NOMO-1 treated with dmso at 0.1 percent for 144 hours (cell line): Measurements from ENCODE around the gene PITX3.

Experiments used
- DNase-seq: peaks from one replicate; lab custom pipeline; 2025; ENCODE audit not compliant: unreplicated experiment; lab: John Stamatoyannopoulos, UW

The PITX3 gene

GRCh38 chr10:102241444-102242117, at the start of gene PITX3:
TSS of gene PITX3 (minus strand) at chr10:102241512. CDS start at chr10:102232080, 9,432 bp downstream.
- peak; percentile 63 for DNase-seq

GRCh38 chr10:102289840-102290239, 48.5 kb upstream of the PITX3 start:
- DNase-seq = no peak

- no peak for DNase-seq
These were observed 48.0 kb upstream of the PITX3 start for GRCh38 chr10:102289356-102289755.

- no peak for DNase-seq
These were observed 46.7 kb upstream of the PITX3 start for GRCh38 chr10:102287991-102288390.

- no peak for DNase-seq
These were observed 46.2 kb upstream of the PITX3 start for GRCh38 chr10:102287538-102287937.

GRCh38 chr10:102286216-102286615, 44.9 kb upstream of the PITX3 start:
- no peak for DNase-seq

- DNase-seq = no peak
These were observed 43.8 kb upstream of the PITX3 start for GRCh38 chr10:102285133-102285532.

- no peak for DNase-seq
These were observed 43.2 kb upstream of the PITX3 start for GRCh38 chr10:102284531-102284930.

GRCh38 chr10:102283890-102284289, 42.6 kb upstream of the PITX3 start:
- DNase-seq = no peak

GRCh38 chr10:102283488-102283887, 42.2 kb upstream of the PITX3 start:
- DNase-seq = no peak

GRCh38 chr10:102281102-102281487, 39.8 kb upstream of the PITX3 start:
- DNase-seq = no peak

GRCh38 chr10:102280397-102281101, 39.2 kb upstream of the PITX3 start:
- DNase-seq = no peak

GRCh38 chr10:102279104-102279503, 37.8 kb upstream of the PITX3 start:
- DNase-seq = no peak

- no peak for DNase-seq
These were observed 34.0 kb upstream of the PITX3 start for GRCh38 chr10:102275343-102275742.

- no peak for DNase-seq
These were observed 32.8 kb upstream of the PITX3 start for GRCh38 chr10:102274062-102274461.

GRCh38 chr10:102269017-102269416, 27.7 kb upstream of the PITX3 start:
- no peak for DNase-seq

GRCh38 chr10:102268375-102268888, 27.1 kb upstream of the PITX3 start:
- DNase-seq = no peak

GRCh38 chr10:102267748-102268147, 26.4 kb upstream of the PITX3 start:
- no peak for DNase-seq

- no peak for DNase-seq
These were observed 25.4 kb upstream of the PITX3 start for GRCh38 chr10:102266670-102267069.

- no peak for DNase-seq
These were observed 23.1 kb upstream of the PITX3 start for GRCh38 chr10:102264371-102264770.

GRCh38 chr10:102262744-102263370, 21.5 kb upstream of the PITX3 start:
- DNase-seq = no peak

GRCh38 chr10:102261842-102262241, 20.5 kb upstream of the PITX3 start:
- DNase-seq = no peak
